ENCODE results near the gene DKC1. TPM values are rescaled to one million over a fixed set of nuclear protein-coding genes. Genes with fewer than 3 reads are reported as not detected.

Gene DKC1
- total RNA-seq, 1 experiment from 2014 or later, result 107 TPM

DNA sequence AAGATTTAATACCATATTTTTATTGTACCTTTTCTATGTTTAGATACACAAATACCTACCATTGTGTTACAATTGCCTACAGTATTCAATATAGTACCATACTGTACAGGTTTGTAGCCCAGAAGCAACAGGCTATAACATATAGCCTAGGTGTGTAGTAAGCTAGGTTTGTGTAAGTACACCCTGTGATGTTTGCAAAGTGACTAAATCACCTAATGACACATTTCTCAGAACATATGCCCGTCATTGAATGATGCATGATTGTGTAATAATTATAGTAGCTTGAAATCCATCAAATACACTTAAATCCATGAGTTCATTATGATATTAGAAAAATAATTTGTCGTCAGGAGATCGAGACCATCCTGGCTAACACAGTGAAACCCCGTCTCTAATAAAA is 42.6 kb upstream of the DKC1 start:
- BruUV-seq (replicated peaks), result no TSS peak
- Mint-ChIP-seq H3K36me3 (ENCODE audit: insufficient read depth, unreplicated experiment) (no peaks in the 10 kb centered on the region), H3K27me3 (ENCODE audit: insufficient read depth, unreplicated experiment) (peaks cover 13% of the 10 kb centered on the region), H3K27ac (ENCODE audit: unreplicated experiment) (no peak overlapping the region), H3K9me3 (ENCODE audit: unreplicated experiment) (no peaks in the 10 kb centered on the region), H3K4me1 (ENCODE audit: low read depth, unreplicated experiment) (no peaks in the 10 kb centered on the region), H3K4me3 (ENCODE audit: unreplicated experiment) (no peak overlapping the region)
- TF ChIP-seq, protein P1, sequence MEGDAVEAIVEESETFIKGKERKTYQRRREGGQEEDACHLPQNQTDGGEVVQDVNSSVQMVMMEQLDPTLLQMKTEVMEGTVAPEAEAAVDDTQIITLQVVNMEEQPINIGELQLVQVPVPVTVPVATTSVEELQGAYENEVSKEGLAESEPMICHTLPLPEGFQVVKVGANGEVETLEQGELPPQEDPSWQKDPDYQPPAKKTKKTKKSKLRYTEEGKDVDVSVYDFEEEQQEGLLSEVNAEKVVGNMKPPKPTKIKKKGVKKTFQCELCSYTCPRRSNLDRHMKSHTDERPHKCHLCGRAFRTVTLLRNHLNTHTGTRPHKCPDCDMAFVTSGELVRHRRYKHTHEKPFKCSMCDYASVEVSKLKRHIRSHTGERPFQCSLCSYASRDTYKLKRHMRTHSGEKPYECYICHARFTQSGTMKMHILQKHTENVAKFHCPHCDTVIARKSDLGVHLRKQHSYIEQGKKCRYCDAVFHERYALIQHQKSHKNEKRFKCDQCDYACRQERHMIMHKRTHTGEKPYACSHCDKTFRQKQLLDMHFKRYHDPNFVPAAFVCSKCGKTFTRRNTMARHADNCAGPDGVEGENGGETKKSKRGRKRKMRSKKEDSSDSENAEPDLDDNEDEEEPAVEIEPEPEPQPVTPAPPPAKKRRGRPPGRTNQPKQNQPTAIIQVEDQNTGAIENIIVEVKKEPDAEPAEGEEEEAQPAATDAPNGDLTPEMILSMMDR (IDR thresholded peaks at IDR 0.05; ENCODE audit: insufficient read depth in 1 of 2, low read depth in 1 of 2, low read length in 1 of 2, severe bottlenecking in 1 of 2, unreplicated experiment in 1 of 2), result no peak
- DNase-seq, result no peak
- H3K4me3 ChIP-seq (ENCODE audit: low read depth, low read length), result no peak overlapping the region
- intact Hi-C loops (cut with micrococcal nuclease; ENCODE audit: unreplicated experiment), result no loop called here
- H3K9me3 ChIP-seq, result no peaks in the 10 kb centered on the region
- H3K4me1 ChIP-seq, result no peaks in the 10 kb centered on the region
- no peaks in the 10 kb centered on the region for H3K27me3 ChIP-seq (replicated peaks; ENCODE audit: control insufficient read depth, insufficient read depth, low read length)
- POLR2A ChIA-PET, result no interaction called here
- H3K36me3 ChIP-seq (ENCODE audit: control insufficient read depth, insufficient read depth, low read length), result no peaks in the 10 kb centered on the region
- CTCF ChIA-PET, result no interaction called here

DNA sequence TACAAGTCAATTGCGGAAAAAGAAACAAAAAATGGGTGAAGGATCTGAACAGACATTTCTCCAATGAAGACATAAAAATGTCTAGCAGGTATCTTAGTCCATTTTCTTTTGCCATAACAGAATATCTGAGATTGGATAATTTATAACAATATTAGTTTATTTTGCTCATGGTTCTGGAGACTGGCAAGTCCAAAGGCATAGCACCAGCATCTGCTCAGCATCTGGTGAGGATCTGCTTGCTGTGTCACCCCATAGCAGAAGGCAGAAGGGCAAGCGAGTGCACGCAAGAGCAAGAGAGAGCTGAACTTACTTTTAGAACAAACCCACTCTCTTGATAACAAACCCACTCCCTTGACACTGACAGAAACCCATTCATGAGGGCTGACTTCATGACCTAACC is 41.5 kb upstream of the DKC1 start:
- Mint-ChIP-seq H3K9me3 (ENCODE audit: unreplicated experiment) (no peaks in the 10 kb centered on the region), H3K36me3 (ENCODE audit: insufficient read depth, unreplicated experiment) (no peaks in the 10 kb centered on the region), H3K4me3 (ENCODE audit: unreplicated experiment) (no peak overlapping the region), H3K4me1 (ENCODE audit: low read depth, unreplicated experiment) (no peaks in the 10 kb centered on the region), H3K27ac (ENCODE audit: unreplicated experiment) (no peak overlapping the region), H3K27me3 (ENCODE audit: insufficient read depth, unreplicated experiment) (peaks cover 17% of the 10 kb centered on the region)
- TF ChIP-seq, protein P1 (IDR thresholded peaks at IDR 0.05; ENCODE audit: insufficient read depth in 1 of 2, low read depth in 1 of 2, low read length in 1 of 2, severe bottlenecking in 1 of 2, unreplicated experiment in 1 of 2), result no peak
- Histone ChIP-seq H3K36me3 (ENCODE audit: control insufficient read depth, insufficient read depth, low read length) (no peaks in the 10 kb centered on the region), H3K4me3 (ENCODE audit: low read depth, low read length) (no peak overlapping the region), H3K4me1 (no peaks in the 10 kb centered on the region), H3K9me3 (no peaks in the 10 kb centered on the region), H3K27me3 (replicated peaks; ENCODE audit: control insufficient read depth, insufficient read depth, low read length) (no peaks in the 10 kb centered on the region)
- intact Hi-C loops (cut with micrococcal nuclease; ENCODE audit: unreplicated experiment), result no loop called here
- DNase-seq, result no peak
- ChIA-PET CTCF (no interaction called here), POLR2A (no interaction called here)
- no TSS peak for BruUV-seq (replicated peaks)

DNA sequence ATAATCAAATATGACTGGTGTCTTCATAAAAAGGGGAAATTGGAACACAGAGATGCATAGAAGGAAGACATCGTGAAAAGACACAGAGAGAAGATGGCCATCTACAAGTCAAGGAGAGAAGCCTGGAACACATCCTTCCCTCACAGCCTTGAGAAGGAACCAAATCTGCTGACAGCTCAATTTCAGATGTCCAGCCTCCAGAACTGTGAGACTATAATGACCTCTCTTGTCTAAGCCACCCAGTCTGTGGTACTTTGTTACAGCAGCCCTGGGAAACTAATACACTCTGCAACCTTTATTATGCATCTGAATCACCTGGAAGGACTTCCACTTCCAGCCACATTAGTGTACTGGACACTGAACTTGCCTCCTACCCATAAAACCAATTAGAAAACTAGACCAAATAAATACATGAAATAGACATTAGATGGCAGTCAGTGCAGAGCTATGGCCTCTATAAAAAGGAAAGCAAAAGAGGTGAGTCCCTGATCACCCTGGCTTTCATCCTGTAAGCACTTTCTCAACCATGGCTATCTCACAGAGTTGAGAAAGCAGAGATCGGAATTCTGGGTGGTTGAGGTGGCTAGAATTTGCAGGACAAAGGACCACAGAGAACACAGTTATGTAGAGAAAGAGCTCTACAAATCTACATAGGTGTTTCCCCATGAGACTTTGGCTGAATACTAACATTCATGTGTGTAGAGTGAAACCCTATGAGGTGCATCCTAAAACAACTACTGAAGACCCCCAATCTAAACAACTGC is 37.5 kb upstream of the DKC1 start:
- Histone ChIP-seq H3K9me3 (no peaks in the 10 kb centered on the region), H3K27me3 (replicated peaks; ENCODE audit: control insufficient read depth, insufficient read depth, low read length) (no peaks in the 10 kb centered on the region), H3K36me3 (ENCODE audit: control insufficient read depth, insufficient read depth, low read length) (no peaks in the 10 kb centered on the region), H3K4me1 (no peaks in the 10 kb centered on the region), H3K4me3 (ENCODE audit: low read depth, low read length) (no peak overlapping the region)
- H3K4me3 Mint-ChIP-seq (ENCODE audit: unreplicated experiment), result no peak overlapping the region
- H3K9me3 Mint-ChIP-seq (ENCODE audit: unreplicated experiment), result no peaks in the 10 kb centered on the region
- no peak for DNase-seq
- ChIA-PET POLR2A (no interaction called here), CTCF (no interaction called here)
- no peaks in the 10 kb centered on the region for H3K36me3 Mint-ChIP-seq (ENCODE audit: insufficient read depth, unreplicated experiment)
- H3K27ac Mint-ChIP-seq (ENCODE audit: unreplicated experiment), result no peak overlapping the region
- H3K27me3 Mint-ChIP-seq (ENCODE audit: insufficient read depth, unreplicated experiment), result peaks cover 9% of the 10 kb centered on the region
- intact Hi-C loops (cut with micrococcal nuclease; ENCODE audit: unreplicated experiment), result no loop called here
- TF ChIP-seq, protein P1 (IDR thresholded peaks at IDR 0.05; ENCODE audit: insufficient read depth in 1 of 2, low read depth in 1 of 2, low read length in 1 of 2, severe bottlenecking in 1 of 2, unreplicated experiment in 1 of 2), result no peak
- BruUV-seq (replicated peaks), result no TSS peak
- H3K4me1 Mint-ChIP-seq (ENCODE audit: low read depth, unreplicated experiment), result no peaks in the 10 kb centered on the region

Measured in Caco-2 (cell line).